ENCODE results near the gene SLC26A11. TPM values are rescaled to one million over a fixed set of nuclear protein-coding genes. Genes with fewer than 3 reads are reported as not detected.
A peak's percentile ranks its signal among the peaks of the same experiment; 100 is the strongest.

The SLC26A11 gene
- total RNA-seq, 1 donor from 2014 or later = 23.6 TPM

- H3K36me3 Mint-ChIP-seq = peaks cover 4% of the 10 kb centered on the region
- no peak for TF ChIP-seq CTCF (conservative IDR thresholded peaks at IDR 0.05)
Observed at GRCh38 chr17:80248894-80249710, 28.9 kb downstream of the SLC26A11 start.

GRCh38 chr17:80251966-80252365 lies 31.7 kb downstream of the SLC26A11 start:
- Mint-ChIP-seq H3K4me3 (no peak overlapping the region), H3K27ac (peak overlapping the region; percentile 50), H3K27me3 (no peaks in the 10 kb centered on the region), H3K9me3 (no peaks in the 10 kb centered on the region), H3K4me1 (ENCODE audit: unreplicated experiment) (no peaks in the 10 kb centered on the region), H3K36me3 (no peaks in the 10 kb centered on the region)
- no peak for DNase-seq (ENCODE audit: extremely low spot score, unreplicated experiment)
- no peak for TF ChIP-seq CTCF (conservative IDR thresholded peaks at IDR 0.05)

More at GRCh38 chr17:80248894-80249710, 28.9 kb downstream of the SLC26A11 start:
- H3K4me1 Mint-ChIP-seq (ENCODE audit: unreplicated experiment) = no peaks in the 10 kb centered on the region
- no peaks in the 10 kb centered on the region for H3K27me3 Mint-ChIP-seq
- no peak for DNase-seq (ENCODE audit: extremely low spot score, unreplicated experiment)
- no peak overlapping the region for H3K4me3 Mint-ChIP-seq
- H3K27ac Mint-ChIP-seq = no peak overlapping the region
- H3K9me3 Mint-ChIP-seq = no peaks in the 10 kb centered on the region

- H3K36me3 Mint-ChIP-seq = no peaks in the 10 kb centered on the region
- no peaks in the 10 kb centered on the region for H3K4me1 Mint-ChIP-seq (ENCODE audit: unreplicated experiment)
- H3K27me3 Mint-ChIP-seq = no peaks in the 10 kb centered on the region
- H3K9me3 Mint-ChIP-seq = no peaks in the 10 kb centered on the region
- peak; percentile 59 for TF ChIP-seq CTCF (conservative IDR thresholded peaks at IDR 0.05)
- no peak overlapping the region for H3K27ac Mint-ChIP-seq
- H3K4me3 Mint-ChIP-seq = no peak overlapping the region
- no peak for DNase-seq (ENCODE audit: extremely low spot score, unreplicated experiment)
Observed at GRCh38 chr17:80252871-80253270, 32.6 kb downstream of the SLC26A11 start.

- TF ChIP-seq CTCF (conservative IDR thresholded peaks at IDR 0.05) = no peak
- DNase-seq (ENCODE audit: extremely low spot score, unreplicated experiment) = no peak
- no peaks in the 10 kb centered on the region for H3K36me3 Mint-ChIP-seq
Observed at GRCh38 chr17:80253631-80254395, 33.6 kb downstream of the SLC26A11 start.

GRCh38 chr17:80254396-80255251 lies 34.4 kb downstream of the SLC26A11 start:
- peak overlapping the region; percentile 87 for H3K27ac Mint-ChIP-seq
- no peak for TF ChIP-seq CTCF (conservative IDR thresholded peaks at IDR 0.05)
- no peaks in the 10 kb centered on the region for H3K27me3 Mint-ChIP-seq
- H3K4me1 Mint-ChIP-seq (ENCODE audit: unreplicated experiment) = no peaks in the 10 kb centered on the region
- no peak for DNase-seq (ENCODE audit: extremely low spot score, unreplicated experiment)
- peak overlapping the region; percentile 51 for H3K4me3 Mint-ChIP-seq
- H3K36me3 Mint-ChIP-seq = no peaks in the 10 kb centered on the region
- no peaks in the 10 kb centered on the region for H3K9me3 Mint-ChIP-seq

More at GRCh38 chr17:80253631-80254395, 33.6 kb downstream of the SLC26A11 start:
- Mint-ChIP-seq H3K27me3 (no peaks in the 10 kb centered on the region), H3K4me1 (ENCODE audit: unreplicated experiment) (no peaks in the 10 kb centered on the region), H3K27ac (peak overlapping the region; percentile 87), H3K4me3 (no peak overlapping the region), H3K9me3 (no peaks in the 10 kb centered on the region)

Data from type B pancreatic cell (in vitro differentiated cells).